Endothelial cell of umbilical vein (primary cell): ENCODE measurements around the gene CMBL. TPM values are rescaled to one million over a fixed set of nuclear protein-coding genes. Genes with fewer than 3 reads are reported as not detected.

ENCODE experiments used
- BruUV-seq: library from RNA; stranded (reverse); fragments of 400-500 nt; replicated peaks from 2 replicates; lab custom pipeline; 2021; lab: Mats Ljungman, UMichigan
- CTCF ChIA-PET: fragments of 300-600, 350-600 bp; sonication (Branson Sonifier 250); formaldehyde crosslinking; loops from one replicate; lab custom pipeline; 2021; ENCODE audit warnings: antibody characterized with exemption, inconsistent platforms; lab: Charles Lee
- POLR2A ChIA-PET: fragments of 300-600, 350-600 bp; sonication (Branson Sonifier 250); formaldehyde crosslinking; loops from one replicate; lab custom pipeline; 2021; ENCODE audit warnings: antibody characterized with exemption, inconsistent platforms; lab: Charles Lee
- DNase-seq: peaks from one replicate; pipeline ENCODE4 v3.0.0-alpha.2; 2011; ENCODE audit warnings: low read depth, low spot score
- FAIRE-seq: peaks from 2 replicates; lab custom pipeline; 2011; peaks lifted over from hg19 to GRCh38; lab: Jason Lieb, UNC
- H2AFZ ChIP-seq: 2 replicates; pipeline ENCODE4 v1.6.0; 2012; ENCODE audit warnings: low read depth, low read length, control low read depth, inconsistent platforms
- H3K27ac ChIP-seq: 2 replicates; pipeline ENCODE4 v1.5.1; 2011; ENCODE audit warnings: low read depth, mild to moderate bottlenecking, control low read depth, low read length, moderate library complexity; ENCODE audit not compliant: insufficient read depth
- H3K27me3 ChIP-seq, 2 experiments: 2 replicates each; pipeline versions ENCODE4 v1.6.0 to v1.6.1; 2011; ENCODE audit warnings: low read length in 2 of 2, mixed read lengths in 1 of 2; ENCODE audit not compliant: control insufficient read depth in 2 of 2, insufficient read depth in 2 of 2
- H3K36me3 ChIP-seq, 2 experiments: 2 replicates in 1 of 2; 3 replicates in 1 of 2; pipeline ENCODE4 v1.5.1; 2011; ENCODE audit warnings: low read length in 2 of 2, mild to moderate bottlenecking in 1 of 2, moderate library complexity in 1 of 2; ENCODE audit not compliant: control insufficient read depth in 2 of 2, insufficient read depth in 2 of 2; ENCODE audit errors: extremely low read depth in 1 of 2
- H3K4me1 ChIP-seq: 3 replicates; pipeline ENCODE4 v1.5.1; 2011; ENCODE audit warnings: mild to moderate bottlenecking, low read length; ENCODE audit not compliant: control insufficient read depth, insufficient read depth; ENCODE audit errors: extremely low read depth
- H3K4me2 ChIP-seq: 2 replicates; pipeline ENCODE4 v1.6.1; 2011; ENCODE audit warnings: low read length, control low read depth, mixed read lengths; ENCODE audit not compliant: insufficient read depth
- H3K4me3 ChIP-seq, 3 experiments: fragments of 200-600 bp in 1 of 3; sonication (generic), shearing (Covaris generic) in 1 of 3; replicated peaks in 1 of 3; 2 replicates each; pipeline ENCODE4 v1.5.1; 2011 to 2016; ENCODE audit warnings: control low read depth in 3 of 3, low read length in 3 of 3, mild to moderate bottlenecking in 2 of 3, inconsistent platforms in 1 of 3, low read depth in 1 of 3, moderate library complexity in 1 of 3; ENCODE audit not compliant: insufficient read depth in 1 of 3
- H3K79me2 ChIP-seq: 2 replicates; pipeline ENCODE4 v1.6.0; 2012; ENCODE audit warnings: low read length, inconsistent platforms; ENCODE audit not compliant: control insufficient read depth, insufficient read depth
- H3K9ac ChIP-seq: replicated peaks from 2 replicates; pipeline ENCODE3; 2011; ENCODE audit warnings: low read length, control low read depth; ENCODE audit not compliant: insufficient read depth; ENCODE audit errors: extremely low read depth
- H3K9me1 ChIP-seq: replicated peaks from 3 replicates; pipeline ENCODE4 v1.6.0; 2011; ENCODE audit warnings: mild to moderate bottlenecking, low read length; ENCODE audit not compliant: control insufficient read depth, insufficient read depth; ENCODE audit errors: extremely low read depth
- H3K9me3 ChIP-seq: replicated peaks from 2 replicates; pipeline ENCODE4 v1.5.1; 2012; ENCODE audit warnings: low read length, inconsistent platforms; ENCODE audit not compliant: control insufficient read depth, insufficient read depth
- H4K20me1 ChIP-seq: replicated peaks from 2 replicates; pipeline ENCODE3; 2011; ENCODE audit warnings: mild to moderate bottlenecking, low read length; ENCODE audit not compliant: control insufficient read depth, insufficient read depth; ENCODE audit errors: extremely low read depth
- CTCF ChIP-seq, 2 donors: IDR thresholded peaks; 1 replicate in 1 of 2; 2 replicates in 1 of 2; pipeline ENCODE4 v1.5.1; 2011; ENCODE audit warnings: low read length in 2 of 2, mild to moderate bottlenecking in 2 of 2, moderate library complexity in 2 of 2, control low read depth in 1 of 2, inconsistent platforms in 1 of 2, low read depth in 1 of 2; ENCODE audit not compliant: insufficient read depth in 1 of 2; ENCODE audit errors: extremely low read depth in 1 of 2
- EZH2 ChIP-seq: IDR thresholded peaks from 2 replicates; pipeline ENCODE4 v1.6.1; 2012; ENCODE audit warnings: borderline replicate concordance, low read depth, mild to moderate bottlenecking, moderate library complexity, low read length, inconsistent platforms; ENCODE audit not compliant: severe bottlenecking
- FOS ChIP-seq: IDR thresholded peaks from 2 replicates; pipeline ENCODE4 v1.6.1; 2011; ENCODE audit warnings: mild to moderate bottlenecking, low read length, moderate library complexity, borderline replicate concordance; ENCODE audit not compliant: insufficient read depth
- GATA2 ChIP-seq: IDR thresholded peaks from 2 replicates; pipeline ENCODE4 v1.7.0; 2011; ENCODE audit warnings: low read depth, mild to moderate bottlenecking, moderate library complexity, mixed read lengths, low read length; ENCODE audit not compliant: insufficient read length, insufficient read depth
- JUN ChIP-seq: IDR thresholded peaks from 2 replicates; pipeline ENCODE4 v1.6.1; 2011; ENCODE audit warnings: borderline replicate concordance, low read depth; ENCODE audit not compliant: insufficient read length, insufficient read depth
- MAX ChIP-seq: IDR thresholded peaks from 2 replicates; pipeline ENCODE4 v1.6.1; 2011; ENCODE audit not compliant: insufficient read depth, insufficient read length
- MYC ChIP-seq: IDR thresholded peaks from one replicate; pipeline ENCODE4 v1.6.1; 2011; ENCODE audit warnings: mild to moderate bottlenecking, low read depth, low read length
- POLR2A ChIP-seq: IDR thresholded peaks from 2 replicates; pipeline ENCODE4 v1.6.1; 2012; ENCODE audit warnings: low read depth, mild to moderate bottlenecking, control low read depth, low read length
- POLR2AphosphoS5 ChIP-seq: IDR thresholded peaks from 2 replicates; pipeline ENCODE4 v1.6.1; 2012; ENCODE audit warnings: low read depth, mild to moderate bottlenecking, control low read depth, low read length, moderate library complexity; ENCODE audit not compliant: insufficient read depth
- dilution Hi-C: fragments of 300-500 bp; cut with MboI; formaldehyde crosslinking; loops from one replicate; pipeline ENCODE4 v1.15.0; 2019; ENCODE audit warnings: low sequenced_read_pairs; ENCODE audit not compliant: extremely low pct_ligation_motif_present
- intact Hi-C: fragments of 100-400 bp; cut with micrococcal nuclease; formaldehyde crosslinking; loops from one replicate; pipeline ENCODE4 v1.10.0; 2022
- polyA plus RNA-seq, 4 experiments: library from polyadenylated mRNA; depleted of rRNA in 3 of 4; stranded (reverse) in 3 of 4; unstranded in 1 of 4; fragments of >200 nt; gene quantifications; 2 replicates each; pipeline versions ENCODE4 v1.2.1 to v1.2.3, GENCODE V29; 2011 to 2012; ENCODE audit warnings: missing spikeins in 1 of 4
- total RNA-seq: library from RNA; stranded (reverse); gene quantifications from 2 replicates; pipeline ENCODE4 v1.2.3, GENCODE V29; 2021

The CMBL gene
- total and polyA plus RNA-seq, 2 donors (not counting 3 experiments of a cell fraction or from before 2014, with no cell fraction given): 15.9 to 19.8 TPM

- DNase-seq (no peak), FAIRE-seq (no peak)
- ChIA-PET POLR2A (no interaction called here), CTCF (interaction anchor here (0.7 to 3.8 kb wide), 4 partner anchors 8 to 19 kb away, joined by 3 to 17 read pairs (median 3); partner anchors contain the start of genes ATPSCKMT and CCT5)
- Histone ChIP-seq H3K4me2 (no peak overlapping the region), H3K9me1 (no peaks in the 10 kb centered on the region), H3K79me2 (peaks cover 4% of the 10 kb centered on the region), H3K9ac (no peak overlapping the region), H3K36me3 (peaks cover 34 to 35% of the 10 kb centered on the region in 2 experiments), H4K20me1 (peaks cover 2% of the 10 kb centered on the region), H2AFZ (no peak overlapping the region), H3K9me3 (no peaks in the 10 kb centered on the region), H3K27ac (no peak overlapping the region), H3K4me1 (no peaks in the 10 kb centered on the region), H3K27me3 (no peaks in the 10 kb centered on the region), H3K4me3 (no peak overlapping the region)
- dilution Hi-C loops (loop anchor here (25.0 kb wide), 1 partner anchor 148 kb away; no protein-coding TSS in a partner anchor), intact Hi-C loops (no loop called here)
- BruUV-seq: no TSS peak
- TF ChIP-seq FOS (no peak), POLR2AphosphoS5 (no peak), GATA2 (no peak), EZH2 (no peak), MYC (no peak), MAX (no peak), CTCF (IDR thresholded peaks at IDR 0.05; ENCODE audit: extremely low read depth in 1 of 2, insufficient read depth in 1 of 2, low read depth in 1 of 2, low read length in 2 of 2) (no peak), POLR2A (no peak), JUN (no peak)
Measured at GRCh38 chr5:10264604-10265003, 43.1 kb downstream of the CMBL start.
